Endothelial cell of umbilical vein (primary cell): Measurements from ENCODE around the gene ANKS1A. TPM values are rescaled to one million over a fixed set of nuclear protein-coding genes. Genes with fewer than 3 reads are reported as not detected.

ENCODE experiments used
- BruUV-seq: library from RNA; stranded (reverse); fragments of 400-500 nt; replicated peaks from 2 replicates; lab custom pipeline; 2021; lab: Mats Ljungman, UMichigan
- CTCF ChIA-PET: fragments of 300-600, 350-600 bp; sonication (Branson Sonifier 250); formaldehyde crosslinking; loops from one replicate; lab custom pipeline; 2021; ENCODE audit warnings: antibody characterized with exemption, inconsistent platforms; lab: Charles Lee
- POLR2A ChIA-PET: fragments of 300-600, 350-600 bp; sonication (Branson Sonifier 250); formaldehyde crosslinking; loops from one replicate; lab custom pipeline; 2021; ENCODE audit warnings: antibody characterized with exemption, inconsistent platforms; lab: Charles Lee
- DNase-seq: peaks from one replicate; pipeline ENCODE4 v3.0.0-alpha.2; 2011; ENCODE audit warnings: low read depth, low spot score
- FAIRE-seq: peaks from 2 replicates; lab custom pipeline; 2011; peaks lifted over from hg19 to GRCh38; lab: Jason Lieb, UNC
- H2AFZ ChIP-seq: 2 replicates; pipeline ENCODE4 v1.6.0; 2012; ENCODE audit warnings: low read depth, low read length, control low read depth, inconsistent platforms
- H3K27ac ChIP-seq: 2 replicates; pipeline ENCODE4 v1.5.1; 2011; ENCODE audit warnings: low read depth, mild to moderate bottlenecking, control low read depth, low read length, moderate library complexity; ENCODE audit not compliant: insufficient read depth
- H3K27me3 ChIP-seq, 2 experiments: 2 replicates each; pipeline versions ENCODE4 v1.6.0 to v1.6.1; 2011; ENCODE audit warnings: low read length in 2 of 2, mixed read lengths in 1 of 2; ENCODE audit not compliant: control insufficient read depth in 2 of 2, insufficient read depth in 2 of 2
- H3K36me3 ChIP-seq, 2 experiments: 2 replicates in 1 of 2; 3 replicates in 1 of 2; pipeline ENCODE4 v1.5.1; 2011; ENCODE audit warnings: low read length in 2 of 2, mild to moderate bottlenecking in 1 of 2, moderate library complexity in 1 of 2; ENCODE audit not compliant: control insufficient read depth in 2 of 2, insufficient read depth in 2 of 2; ENCODE audit errors: extremely low read depth in 1 of 2
- H3K4me1 ChIP-seq: 3 replicates; pipeline ENCODE4 v1.5.1; 2011; ENCODE audit warnings: mild to moderate bottlenecking, low read length; ENCODE audit not compliant: control insufficient read depth, insufficient read depth; ENCODE audit errors: extremely low read depth
- H3K4me2 ChIP-seq: 2 replicates; pipeline ENCODE4 v1.6.1; 2011; ENCODE audit warnings: low read length, control low read depth, mixed read lengths; ENCODE audit not compliant: insufficient read depth
- H3K4me3 ChIP-seq, 3 experiments: fragments of 200-600 bp in 1 of 3; sonication (generic), shearing (Covaris generic) in 1 of 3; replicated peaks in 1 of 3; 2 replicates each; pipeline ENCODE4 v1.5.1; 2011 to 2016; ENCODE audit warnings: control low read depth in 3 of 3, low read length in 3 of 3, mild to moderate bottlenecking in 2 of 3, inconsistent platforms in 1 of 3, low read depth in 1 of 3, moderate library complexity in 1 of 3; ENCODE audit not compliant: insufficient read depth in 1 of 3
- H3K79me2 ChIP-seq: 2 replicates; pipeline ENCODE4 v1.6.0; 2012; ENCODE audit warnings: low read length, inconsistent platforms; ENCODE audit not compliant: control insufficient read depth, insufficient read depth
- H3K9ac ChIP-seq: replicated peaks from 2 replicates; pipeline ENCODE3; 2011; ENCODE audit warnings: low read length, control low read depth; ENCODE audit not compliant: insufficient read depth; ENCODE audit errors: extremely low read depth
- H3K9me1 ChIP-seq: replicated peaks from 3 replicates; pipeline ENCODE4 v1.6.0; 2011; ENCODE audit warnings: mild to moderate bottlenecking, low read length; ENCODE audit not compliant: control insufficient read depth, insufficient read depth; ENCODE audit errors: extremely low read depth
- H3K9me3 ChIP-seq: replicated peaks from 2 replicates; pipeline ENCODE4 v1.5.1; 2012; ENCODE audit warnings: low read length, inconsistent platforms; ENCODE audit not compliant: control insufficient read depth, insufficient read depth
- H4K20me1 ChIP-seq: replicated peaks from 2 replicates; pipeline ENCODE3; 2011; ENCODE audit warnings: mild to moderate bottlenecking, low read length; ENCODE audit not compliant: control insufficient read depth, insufficient read depth; ENCODE audit errors: extremely low read depth
- CTCF ChIP-seq, 2 donors: IDR thresholded peaks; 1 replicate in 1 of 2; 2 replicates in 1 of 2; pipeline ENCODE4 v1.5.1; 2011; ENCODE audit warnings: low read length in 2 of 2, mild to moderate bottlenecking in 2 of 2, moderate library complexity in 2 of 2, control low read depth in 1 of 2, inconsistent platforms in 1 of 2, low read depth in 1 of 2; ENCODE audit not compliant: insufficient read depth in 1 of 2; ENCODE audit errors: extremely low read depth in 1 of 2
- EZH2 ChIP-seq: IDR thresholded peaks from 2 replicates; pipeline ENCODE4 v1.6.1; 2012; ENCODE audit warnings: borderline replicate concordance, low read depth, mild to moderate bottlenecking, moderate library complexity, low read length, inconsistent platforms; ENCODE audit not compliant: severe bottlenecking
- FOS ChIP-seq: IDR thresholded peaks from 2 replicates; pipeline ENCODE4 v1.6.1; 2011; ENCODE audit warnings: mild to moderate bottlenecking, low read length, moderate library complexity, borderline replicate concordance; ENCODE audit not compliant: insufficient read depth
- GATA2 ChIP-seq: IDR thresholded peaks from 2 replicates; pipeline ENCODE4 v1.7.0; 2011; ENCODE audit warnings: low read depth, mild to moderate bottlenecking, moderate library complexity, mixed read lengths, low read length; ENCODE audit not compliant: insufficient read length, insufficient read depth
- JUN ChIP-seq: IDR thresholded peaks from 2 replicates; pipeline ENCODE4 v1.6.1; 2011; ENCODE audit warnings: borderline replicate concordance, low read depth; ENCODE audit not compliant: insufficient read length, insufficient read depth
- MAX ChIP-seq: IDR thresholded peaks from 2 replicates; pipeline ENCODE4 v1.6.1; 2011; ENCODE audit not compliant: insufficient read depth, insufficient read length
- MYC ChIP-seq: IDR thresholded peaks from one replicate; pipeline ENCODE4 v1.6.1; 2011; ENCODE audit warnings: mild to moderate bottlenecking, low read depth, low read length
- POLR2A ChIP-seq: IDR thresholded peaks from 2 replicates; pipeline ENCODE4 v1.6.1; 2012; ENCODE audit warnings: low read depth, mild to moderate bottlenecking, control low read depth, low read length
- POLR2AphosphoS5 ChIP-seq: IDR thresholded peaks from 2 replicates; pipeline ENCODE4 v1.6.1; 2012; ENCODE audit warnings: low read depth, mild to moderate bottlenecking, control low read depth, low read length, moderate library complexity; ENCODE audit not compliant: insufficient read depth
- dilution Hi-C: fragments of 300-500 bp; cut with MboI; formaldehyde crosslinking; loops from one replicate; pipeline ENCODE4 v1.15.0; 2019; ENCODE audit warnings: low sequenced_read_pairs; ENCODE audit not compliant: extremely low pct_ligation_motif_present
- intact Hi-C: fragments of 100-400 bp; cut with micrococcal nuclease; formaldehyde crosslinking; loops from one replicate; pipeline ENCODE4 v1.10.0; 2022
- polyA plus RNA-seq, 4 experiments: library from polyadenylated mRNA; depleted of rRNA in 3 of 4; stranded (reverse) in 3 of 4; unstranded in 1 of 4; fragments of >200 nt; gene quantifications; 2 replicates each; pipeline versions ENCODE4 v1.2.1 to v1.2.3, GENCODE V29; 2011 to 2012; ENCODE audit warnings: missing spikeins in 1 of 4
- total RNA-seq: library from RNA; stranded (reverse); gene quantifications from 2 replicates; pipeline ENCODE4 v1.2.3, GENCODE V29; 2021

Gene ANKS1A
- total and polyA plus RNA-seq, 2 donors (not counting 3 experiments of a cell fraction or from before 2014, with no cell fraction given) = 8.9 to 26.1 TPM

DNA sequence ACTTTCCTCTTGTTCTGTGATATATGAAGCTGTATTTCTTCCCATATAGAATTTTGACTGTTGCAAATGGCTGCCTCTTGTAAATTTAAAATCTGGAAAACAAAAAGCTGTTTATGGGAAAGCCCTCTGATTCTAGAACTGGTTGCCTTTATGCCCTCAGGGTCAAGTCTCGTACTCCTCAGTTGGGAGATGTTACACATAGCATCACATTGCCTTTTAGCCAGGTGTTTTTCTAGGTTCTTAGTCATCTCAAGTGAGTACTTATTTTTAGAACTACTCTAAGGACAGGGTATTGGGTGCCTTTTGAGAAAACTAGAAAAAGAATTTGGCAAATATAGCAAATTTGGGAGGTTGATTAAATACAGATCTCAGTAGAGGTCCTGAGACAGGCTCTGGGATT lies 58.5 kb downstream of the ANKS1A start:
- no TSS peak for BruUV-seq
- H3K9ac ChIP-seq = no peak overlapping the region
- no peak for FAIRE-seq
- H3K27me3 ChIP-seq = no peaks in the 10 kb centered on the region
- no peaks in the 10 kb centered on the region for H3K79me2 ChIP-seq
- H3K36me3 ChIP-seq = no peaks in the 10 kb centered on the region
- ChIA-PET CTCF (no interaction called here), POLR2A (no interaction called here)
- dilution Hi-C loops (no loop called here), intact Hi-C loops (no loop called here)
- no peaks in the 10 kb centered on the region for H4K20me1 ChIP-seq
- no peak overlapping the region for H3K4me3 ChIP-seq
- TF ChIP-seq JUN = no peak
- no peak for TF ChIP-seq FOS
- no peak for TF ChIP-seq MYC
- no peak for TF ChIP-seq EZH2
- TF ChIP-seq GATA2 = no peak
- TF ChIP-seq MAX = no peak
- no peak for TF ChIP-seq POLR2AphosphoS5
- TF ChIP-seq POLR2A = no peak
- no peak for TF ChIP-seq CTCF (IDR thresholded peaks at IDR 0.05; ENCODE audit: extremely low read depth in 1 of 2, insufficient read depth in 1 of 2, low read depth in 1 of 2, low read length in 2 of 2)
- no peaks in the 10 kb centered on the region for H3K4me1 ChIP-seq
- H3K4me2 ChIP-seq = no peak overlapping the region
- no peak overlapping the region for H3K27ac ChIP-seq
- H3K9me3 ChIP-seq = no peaks in the 10 kb centered on the region
- no peaks in the 10 kb centered on the region for H3K9me1 ChIP-seq
- DNase-seq = no peak
- no peak overlapping the region for H2AFZ ChIP-seq
